DMS79 (cell line): ENCODE measurements around the gene NACA2.
A peak's percentile ranks its signal among the peaks of the same experiment; 100 is the strongest.
"Not testable (repeated sequence)": the region's sequence is repeated elsewhere in the genome, so short reads cannot be mapped to it uniquely, and the experiment has no call there.

Experiments used
- DNase-seq: peaks from one replicate; lab custom pipeline; 2025; lab: John Stamatoyannopoulos, UW

NACA2 gene

DNA sequence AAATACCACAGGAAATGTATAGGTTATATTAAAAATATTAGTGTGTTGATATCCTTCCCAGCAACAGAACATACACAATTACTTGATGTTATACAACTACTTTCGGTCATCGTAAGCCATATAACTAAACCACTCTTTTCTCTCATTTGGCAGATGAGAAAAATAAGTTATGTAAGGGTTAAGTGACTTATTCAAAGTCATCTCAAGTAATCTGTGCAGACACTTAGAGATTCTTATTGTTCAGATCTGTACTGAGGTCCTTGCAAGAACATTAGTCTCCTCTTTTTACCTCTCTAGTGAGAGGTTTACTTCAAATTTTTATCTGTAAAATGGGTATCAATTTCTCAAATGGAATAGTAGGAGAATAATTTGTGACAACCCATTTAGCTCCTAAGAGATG is 15.0 kb downstream of the NACA2 start:
- DNase-seq = no peak

DNA sequence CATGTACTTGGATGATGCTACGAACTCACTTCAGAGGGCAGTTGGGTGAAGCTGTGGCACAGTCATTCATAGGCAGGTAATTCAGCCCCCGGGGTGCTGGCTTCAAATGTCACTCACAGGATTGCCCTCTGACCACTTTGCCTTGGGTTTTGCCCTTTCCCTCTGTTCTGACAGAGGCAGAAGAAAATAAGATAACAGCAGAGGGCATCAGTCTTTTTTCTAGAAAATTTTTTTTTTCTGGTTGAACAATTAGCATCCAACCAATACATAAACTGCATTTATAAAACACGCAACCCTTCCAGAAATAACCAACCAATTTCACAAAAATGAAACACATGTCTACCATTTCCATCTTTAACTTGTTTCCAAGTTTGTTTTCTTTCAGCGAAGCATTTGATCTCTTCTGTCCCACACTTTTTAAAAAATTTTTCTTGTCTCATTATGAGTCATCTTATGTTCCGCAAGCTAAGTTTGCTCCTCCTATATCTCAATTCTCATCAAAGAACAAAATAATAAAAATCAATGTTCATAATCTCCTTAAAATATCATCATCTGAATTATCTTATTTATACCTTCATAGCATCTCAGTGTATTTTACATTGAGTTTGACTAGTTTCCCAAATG is 15.6 kb downstream of the NACA2 start:
- DNase-seq = no peak

DNA sequence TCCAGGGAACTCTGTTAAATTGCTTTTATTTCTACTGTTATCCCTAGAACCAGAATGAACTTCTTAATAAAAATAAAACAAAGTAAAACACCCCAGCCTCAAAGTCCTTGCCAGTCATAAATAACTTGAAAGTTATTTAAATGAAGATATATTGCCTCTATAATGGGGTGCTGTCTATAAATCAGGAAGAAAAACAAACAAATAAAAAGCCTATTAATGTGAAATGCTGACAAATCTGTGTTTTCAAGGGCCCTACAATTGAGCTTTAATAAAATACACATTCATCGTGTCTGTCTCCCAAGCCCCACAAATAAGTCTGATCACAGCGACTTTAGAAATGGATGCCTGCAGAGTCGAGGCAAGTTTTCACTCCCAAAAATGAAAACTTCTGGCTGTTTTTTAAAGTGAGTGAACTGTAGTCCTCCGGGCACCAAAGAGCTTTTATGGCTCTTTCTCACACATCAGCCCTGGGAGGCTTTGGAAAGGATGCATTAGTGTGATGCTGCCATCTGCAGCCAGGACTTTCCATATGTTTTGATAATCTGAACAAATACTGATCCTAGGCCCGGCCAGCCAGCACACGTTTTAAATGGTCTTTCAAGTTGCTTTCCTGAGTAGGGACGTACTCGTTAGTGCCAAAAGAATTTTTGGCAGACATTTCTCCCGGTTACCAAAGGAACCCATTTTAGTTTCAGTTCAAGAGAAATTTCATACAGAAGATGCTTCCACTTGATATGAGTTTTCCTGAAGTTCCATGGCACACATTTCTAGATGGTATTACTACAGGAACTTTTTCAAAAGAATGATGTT is 16.3 kb downstream of the NACA2 start:
- peak; percentile 9 for DNase-seq

DNA sequence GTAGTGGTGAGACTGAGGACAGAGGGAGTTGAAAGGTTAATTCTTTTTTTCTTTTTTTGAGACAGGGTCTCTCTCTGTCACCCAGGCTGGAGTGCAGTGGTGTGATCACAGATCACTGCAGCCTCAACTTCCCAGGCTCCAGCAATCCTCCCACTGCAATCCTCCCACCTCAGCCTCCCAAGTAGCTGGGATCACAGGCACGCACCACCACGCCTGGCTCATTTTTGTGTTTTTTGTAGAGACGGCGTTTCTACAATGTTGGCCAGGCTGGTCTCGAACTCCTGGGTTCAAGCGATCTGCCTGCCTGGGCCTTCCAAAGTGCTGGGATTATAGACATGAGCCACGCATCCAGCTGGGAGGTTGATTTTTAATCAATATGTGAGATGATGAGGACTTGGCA is 18.5 kb downstream of the NACA2 start:
- not testable (repeated sequence) for DNase-seq

DNA sequence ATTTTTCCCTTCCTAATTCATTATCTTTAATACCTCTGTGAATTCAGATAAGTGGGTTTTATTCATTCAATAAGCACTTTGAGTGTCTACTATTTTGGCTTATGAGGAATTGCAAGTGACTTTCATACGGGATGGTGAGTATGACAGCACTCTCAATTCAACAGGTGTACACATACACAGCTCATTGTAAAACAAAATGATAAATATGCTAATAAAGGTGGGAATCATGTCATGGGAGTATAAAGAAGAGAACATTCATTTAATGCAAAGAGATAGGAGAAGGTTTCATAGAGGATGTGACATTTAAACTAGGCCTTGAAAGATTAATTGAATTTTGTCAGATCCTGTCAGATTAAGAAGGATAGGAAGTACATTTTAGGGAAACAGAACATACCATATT is 19.4 kb downstream of the NACA2 start:
- no peak for DNase-seq

DNA sequence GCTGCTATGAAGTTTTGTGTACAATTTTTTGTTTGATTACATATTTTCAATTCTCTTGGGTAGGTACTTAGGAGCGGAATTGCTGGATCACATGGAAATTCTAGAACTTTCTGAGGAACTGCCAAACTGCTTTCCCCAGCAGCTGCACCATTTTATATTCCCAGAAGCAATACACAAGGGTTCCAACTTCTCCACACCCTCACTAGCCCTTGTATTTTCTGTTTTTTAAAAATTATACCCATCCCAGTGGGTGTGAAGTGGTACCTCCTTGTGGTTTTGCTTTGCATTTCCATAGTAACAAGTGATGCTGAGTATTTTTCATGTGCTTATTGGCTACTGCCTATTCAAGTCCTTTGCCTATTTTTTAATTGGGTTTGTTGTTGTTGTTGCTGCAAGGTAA is 20.9 kb downstream of the NACA2 start:
- no peak for DNase-seq

DNA sequence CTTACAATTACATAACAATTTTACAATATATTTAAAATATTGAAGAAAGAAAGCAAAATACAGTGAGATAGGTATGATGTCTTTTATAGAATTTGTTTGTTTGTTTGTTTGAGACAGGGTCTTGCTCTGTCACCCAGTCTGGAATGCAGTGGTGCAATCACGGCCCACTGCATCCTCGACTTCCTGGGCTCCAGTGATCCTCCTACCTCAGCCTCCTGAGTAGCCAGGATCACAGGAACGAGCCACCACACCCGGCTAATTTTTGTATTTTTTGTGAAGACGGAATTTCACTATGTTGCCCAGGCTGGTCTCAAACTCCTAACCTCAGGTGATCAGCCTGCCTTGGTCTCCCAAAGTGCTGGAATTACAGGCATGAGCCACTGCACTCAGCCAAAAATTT is 21.5 kb downstream of the NACA2 start:
- DNase-seq = not testable (repeated sequence)

DNA sequence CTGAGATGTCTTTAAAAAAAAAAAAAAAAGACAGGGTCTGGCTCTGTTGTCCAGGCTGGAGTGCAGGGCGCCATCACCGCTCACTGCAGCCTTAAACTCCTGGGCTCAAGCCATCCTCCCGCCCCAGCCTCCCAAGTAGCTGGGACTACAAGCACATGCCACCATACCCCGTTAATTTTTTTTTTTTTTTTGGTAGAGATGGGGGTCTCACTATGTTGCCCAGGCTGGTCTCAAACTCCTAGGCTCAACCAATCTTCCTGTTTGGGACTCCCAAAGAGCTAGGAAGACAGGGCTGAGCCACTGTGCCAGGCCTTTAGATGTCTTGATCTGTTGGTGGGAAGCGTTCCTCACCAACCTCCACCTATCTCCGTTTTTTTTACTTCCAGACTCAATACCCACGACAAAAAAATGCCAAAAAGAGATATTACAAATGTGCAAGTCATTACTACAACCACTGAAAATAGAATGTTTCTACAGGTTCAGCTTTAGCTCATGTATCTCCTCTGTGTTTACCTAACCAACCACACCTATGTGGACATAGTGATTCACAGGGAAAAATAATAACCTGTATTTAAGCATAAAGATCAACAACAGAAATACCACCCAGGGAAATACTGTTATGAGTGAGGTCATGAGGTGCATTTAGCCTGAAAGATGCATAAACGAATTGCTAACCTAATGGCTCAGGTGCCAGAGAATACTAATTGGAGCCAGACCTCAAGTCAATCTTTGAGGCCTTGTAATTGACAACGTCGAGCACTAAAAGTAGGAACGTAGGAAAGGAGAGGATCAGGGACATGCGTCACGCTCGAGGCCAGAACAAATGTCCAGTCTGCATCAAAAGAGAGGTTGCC is 22.6 kb downstream of the NACA2 start:
- no peak for DNase-seq

DNA sequence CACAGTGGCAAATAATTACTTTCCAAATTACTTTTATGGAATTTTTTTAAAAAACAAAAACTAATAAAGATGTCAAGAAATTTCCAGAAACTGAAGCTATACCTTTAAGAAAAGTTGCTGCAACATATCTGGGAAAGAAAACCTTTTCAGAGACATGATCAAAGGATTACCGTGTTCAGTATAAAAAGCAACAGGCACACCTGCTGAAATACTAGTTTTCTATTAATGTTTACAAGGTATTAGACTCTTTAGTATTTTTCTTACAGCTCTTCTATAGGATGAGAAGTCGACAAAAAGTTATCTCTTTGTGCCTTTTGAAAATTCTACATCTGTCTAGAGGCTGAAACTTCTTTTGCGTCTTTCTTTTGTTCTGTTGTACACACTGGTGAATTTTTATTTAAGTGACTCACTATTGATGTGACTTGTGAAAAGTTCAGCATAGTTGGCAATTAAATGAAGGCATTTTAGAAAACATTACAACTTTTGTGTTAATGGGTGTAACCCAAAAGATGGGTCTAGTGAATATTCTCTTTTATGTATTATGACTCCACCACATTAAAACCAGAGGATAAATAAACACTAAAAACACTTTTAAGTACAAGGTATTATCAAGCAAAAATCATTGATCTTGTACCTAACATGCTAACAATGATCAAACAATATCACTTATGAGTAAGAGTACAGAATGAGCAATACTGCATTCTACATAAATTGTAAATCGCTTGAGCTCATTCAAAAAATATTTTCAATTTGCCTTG is 23.8 kb downstream of the NACA2 start:
- DNase-seq = no peak

DNA sequence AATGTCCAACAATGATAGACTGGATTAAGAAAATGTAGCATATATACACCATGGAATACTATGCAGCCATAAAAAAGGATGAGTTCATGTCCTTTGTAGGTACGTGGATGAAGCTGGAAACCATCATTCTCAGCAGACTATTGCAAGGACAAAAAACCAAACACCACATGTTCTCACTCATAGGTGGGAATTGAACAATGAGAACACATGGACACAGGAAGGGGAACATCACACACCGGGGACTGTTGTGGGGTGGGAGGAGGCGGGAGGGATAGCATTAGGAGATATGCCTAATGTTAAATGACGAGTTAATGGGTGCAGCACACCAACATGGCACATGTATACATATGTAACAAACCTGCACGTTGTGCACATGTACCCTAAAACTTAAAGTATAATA is 24.6 kb downstream of the NACA2 start:
- DNase-seq = not testable (repeated sequence)

DNA sequence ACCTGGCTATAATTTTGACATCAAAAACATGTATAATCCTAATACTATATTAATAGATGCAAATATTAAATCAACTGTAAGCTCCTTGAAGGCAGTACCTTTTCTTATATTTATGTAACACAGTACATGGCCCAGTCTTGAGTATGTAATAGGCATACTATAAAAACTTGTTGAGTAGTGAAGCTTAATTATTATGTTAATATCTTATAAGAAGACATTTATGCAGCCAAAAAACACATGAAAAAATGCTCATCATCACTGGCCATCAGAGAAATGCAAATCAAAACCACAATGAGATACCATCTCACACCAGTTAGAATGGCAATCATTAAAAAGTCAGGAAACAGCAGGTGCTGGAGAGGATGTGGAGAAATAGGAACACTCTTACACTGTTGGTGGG is 25.2 kb downstream of the NACA2 start:
- DNase-seq = not testable (repeated sequence)

DNA sequence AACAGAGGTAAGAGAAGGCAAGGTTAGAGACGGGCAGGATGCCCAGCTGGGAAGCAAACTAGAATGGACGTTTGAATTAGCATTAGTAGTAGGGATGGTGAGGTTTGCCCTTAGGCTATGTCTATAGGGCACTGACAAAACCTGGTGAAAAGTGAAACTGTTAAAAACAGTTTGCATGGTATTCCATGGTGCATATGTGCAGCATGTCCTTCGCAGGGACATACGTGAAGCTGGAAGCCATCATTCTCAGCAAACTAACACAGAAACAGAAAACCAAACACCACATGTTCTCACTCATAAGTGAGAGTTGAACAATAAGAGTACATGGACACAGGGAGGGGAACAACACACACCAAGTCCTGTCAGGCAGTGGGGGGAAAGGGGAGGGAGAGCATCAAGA is 25.8 kb downstream of the NACA2 start:
- no peak for DNase-seq

DNA sequence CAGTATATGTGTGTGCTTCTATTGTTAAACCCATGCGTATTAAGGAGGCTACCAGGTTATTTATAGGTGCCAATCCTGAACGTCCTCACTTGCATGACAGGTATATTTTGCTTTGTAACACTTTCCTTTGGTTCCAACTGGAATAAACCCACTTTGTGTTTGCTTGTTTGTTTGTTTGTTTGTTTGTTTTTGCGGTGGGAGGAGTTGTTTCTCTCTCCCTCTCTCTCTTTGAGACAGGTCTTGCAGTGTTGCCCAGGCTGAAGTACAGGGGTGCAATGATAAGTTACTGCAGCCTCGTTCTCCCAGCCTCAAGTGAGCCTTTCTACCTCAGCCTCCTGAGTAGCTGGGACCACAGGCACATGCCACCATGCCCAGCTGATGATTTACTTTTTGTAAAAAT is 28.7 kb downstream of the NACA2 start:
- DNase-seq = no peak

DNA sequence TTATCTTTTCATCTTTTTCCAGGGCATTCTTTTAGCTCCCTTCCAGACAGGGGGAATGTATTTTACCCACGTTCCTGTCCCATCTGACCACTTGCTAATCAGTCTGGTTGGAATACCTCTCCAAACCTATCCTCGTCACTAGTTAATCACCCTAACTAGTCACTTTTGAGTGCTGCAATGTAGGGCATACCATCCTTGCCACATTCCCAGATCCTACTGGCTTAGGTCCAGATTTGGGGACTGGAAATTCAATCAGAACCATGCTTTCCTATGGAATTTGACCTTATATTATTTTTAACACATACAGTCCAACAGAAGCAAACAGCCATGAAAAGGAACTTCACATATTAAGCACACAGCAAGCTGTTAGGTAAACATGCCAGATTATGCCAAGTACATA is 29.7 kb downstream of the NACA2 start:
- no peak for DNase-seq

DNA sequence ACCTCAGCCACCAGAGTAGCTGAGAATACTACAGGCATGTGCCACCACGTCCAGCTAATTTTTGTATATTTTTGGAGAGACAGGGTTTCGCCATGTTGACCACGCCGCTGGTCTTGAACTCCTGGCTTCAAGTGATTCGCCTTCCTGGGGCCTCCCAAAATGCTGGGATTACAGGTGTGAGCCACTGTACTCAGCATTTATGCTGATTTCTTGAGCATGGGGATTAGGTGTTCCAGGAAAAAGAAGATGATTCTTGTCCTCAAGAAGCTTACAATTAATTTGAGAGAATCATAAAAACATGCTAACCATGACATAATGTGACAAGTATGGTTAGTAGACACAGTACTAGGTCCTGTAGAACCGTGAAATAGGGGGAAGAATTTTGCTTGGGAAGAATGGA is 30.9 kb downstream of the NACA2 start:
- DNase-seq = no peak

DNA sequence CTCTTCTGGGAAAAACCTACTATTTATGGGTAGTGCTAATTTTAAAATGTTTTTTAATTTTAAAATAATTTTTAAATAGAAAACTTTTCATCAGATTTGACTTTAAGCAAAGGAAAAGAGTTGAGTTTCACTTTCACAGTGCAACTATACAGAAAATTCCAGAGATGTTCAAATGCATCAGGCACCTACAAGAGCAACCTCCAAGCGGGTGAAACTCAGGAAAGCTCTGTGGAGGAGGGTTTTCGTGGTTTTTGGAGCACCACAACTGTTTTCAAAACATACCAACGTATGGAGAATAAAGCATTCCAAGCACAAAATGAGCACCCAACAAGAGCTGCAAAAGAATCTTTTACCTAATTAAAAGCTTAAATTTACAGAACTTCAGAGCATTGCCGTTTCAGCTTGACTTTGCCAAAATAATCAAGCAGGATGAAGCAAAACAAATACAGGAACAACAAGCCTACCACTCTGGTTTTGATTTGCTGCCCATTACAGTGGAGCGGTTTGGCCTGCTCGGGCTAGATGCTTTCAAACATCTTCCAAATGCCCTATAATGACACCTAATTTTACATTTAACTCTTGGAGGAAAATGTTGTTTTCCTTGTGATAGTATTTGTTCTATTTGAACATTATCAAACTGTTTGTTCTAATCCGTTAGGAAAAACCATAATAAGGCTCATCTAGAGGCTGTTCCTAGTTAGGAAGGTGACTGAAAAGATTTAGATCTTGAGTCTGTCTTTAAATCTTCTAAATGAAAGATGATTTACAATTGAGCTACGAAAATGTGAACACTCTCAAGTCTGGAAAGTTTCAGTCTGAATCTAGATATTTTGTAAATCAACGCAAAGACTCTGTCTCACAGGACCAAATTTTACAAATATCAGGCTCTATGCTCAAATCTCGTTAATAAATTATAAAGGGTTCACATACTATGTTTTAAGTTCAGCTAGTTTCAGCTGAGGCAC is 34.5 kb downstream of the NACA2 start:
- DNase-seq = no peak

DNA sequence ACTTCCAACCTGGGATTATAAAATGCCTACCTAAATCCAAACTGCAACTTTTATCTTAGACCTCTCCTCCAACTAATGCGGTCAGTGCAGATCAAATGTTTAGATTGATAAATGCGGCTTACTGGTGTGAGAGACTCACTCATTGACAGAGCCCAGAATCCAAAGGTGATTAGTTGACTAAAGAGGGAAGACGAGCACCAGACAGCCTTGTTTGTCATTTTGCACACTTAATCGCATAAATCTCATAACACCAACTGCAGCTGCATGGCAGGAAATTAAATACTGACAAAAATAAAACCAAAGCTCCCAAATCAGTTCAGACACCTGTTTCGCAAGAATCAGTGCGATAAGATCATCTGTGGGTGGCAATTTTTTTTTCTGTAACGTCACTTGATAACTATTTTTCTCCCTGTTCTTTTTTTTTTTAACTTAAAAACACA is 35.9 kb downstream of the NACA2 start:
- no peak for DNase-seq

DNA sequence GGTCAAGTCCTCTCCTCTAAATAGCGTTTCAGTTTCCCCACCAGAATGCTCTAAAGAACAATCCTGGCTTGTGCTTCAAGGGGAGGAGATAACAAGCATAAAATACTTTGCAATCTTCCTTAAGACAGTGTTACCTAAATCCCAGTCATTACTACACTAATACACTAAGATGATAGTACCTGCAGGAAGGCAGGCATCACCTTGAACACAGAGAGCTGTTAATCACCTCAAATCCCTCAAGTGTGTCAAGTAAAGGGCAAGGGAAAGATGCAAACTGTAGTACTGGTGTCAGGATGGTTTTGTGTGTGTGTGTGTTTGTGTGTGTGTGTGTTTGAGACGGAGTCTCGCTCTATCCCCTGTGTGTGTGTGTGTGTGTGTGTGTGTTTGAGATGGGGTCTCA is 36.8 kb downstream of the NACA2 start:
- DNase-seq = no peak

DNA sequence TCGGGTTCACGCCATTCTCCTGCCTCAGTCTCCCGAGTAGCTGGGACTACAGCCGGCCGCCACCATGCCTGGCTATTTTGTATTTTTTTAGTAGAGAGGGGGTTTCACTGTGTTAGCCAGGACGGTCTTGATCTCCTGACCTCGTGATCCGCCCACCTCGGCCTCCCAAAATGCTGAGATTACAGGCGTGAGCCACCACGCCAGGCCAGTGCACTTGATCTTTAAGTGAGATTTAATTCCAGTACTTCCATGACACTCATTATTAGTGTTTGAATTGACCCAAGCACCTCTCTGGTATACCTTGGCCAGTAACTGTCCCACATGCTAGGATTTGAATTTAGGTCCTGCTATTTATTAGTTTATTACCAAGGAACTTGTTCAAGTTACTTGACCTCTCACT is 38.5 kb downstream of the NACA2 start:
- not testable (repeated sequence) for DNase-seq

DNA sequence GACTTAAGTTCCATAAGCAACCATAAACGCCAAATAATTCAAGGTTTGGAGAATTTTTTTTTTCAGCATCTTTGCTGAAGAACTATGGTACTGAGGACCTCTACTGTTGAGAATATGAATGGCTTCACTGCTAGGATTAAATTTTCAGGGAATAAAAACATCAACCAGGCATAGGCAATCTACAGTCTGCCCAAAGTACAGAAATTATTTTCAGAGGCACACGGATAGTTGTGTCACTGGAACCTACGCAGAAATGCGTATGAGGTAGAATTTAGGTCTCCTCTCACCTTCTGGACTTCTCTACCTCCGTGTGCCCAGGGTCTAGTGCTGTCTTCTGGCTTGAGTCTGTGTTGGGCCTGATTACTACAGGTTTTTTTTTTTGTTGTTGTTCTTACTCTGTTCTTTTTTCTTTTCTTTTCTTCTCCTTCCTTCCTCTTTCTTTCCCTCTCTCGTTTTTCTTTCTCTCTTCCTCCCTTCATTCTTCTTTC is 39.7 kb downstream of the NACA2 start:
- DNase-seq = no peak

DNA sequence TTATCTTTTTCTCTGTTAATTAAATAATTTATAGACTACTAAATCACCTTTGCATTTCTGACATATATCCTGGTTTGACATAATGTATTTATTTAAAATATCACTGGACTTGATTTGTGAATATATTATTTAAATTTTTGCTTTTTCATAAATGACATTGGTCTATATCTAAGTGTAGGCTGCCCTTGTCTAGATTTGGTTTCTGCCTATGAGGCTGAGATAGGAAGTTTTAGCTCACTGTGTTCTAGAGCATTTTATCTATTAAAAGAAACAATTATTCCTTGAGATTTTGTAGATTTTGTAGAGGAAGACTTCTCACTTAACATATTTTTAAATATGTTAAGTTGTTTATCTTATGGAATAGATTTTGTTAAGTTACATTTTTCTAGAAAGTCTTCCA is 43.9 kb downstream of the NACA2 start:
- no peak for DNase-seq
